T follicular helper cell (primary cell): Measurements from ENCODE around the gene OMP.
"Not testable (repeated sequence)": the region's sequence is repeated elsewhere in the genome, so short reads cannot be mapped to it uniquely, and the experiment has no call there.

Experiments
- DNase-seq: peaks from one replicate; pipeline ENCODE4 v3.0.0-alpha.2; 2020; ENCODE audit warnings: low read depth

Gene OMP

DNA sequence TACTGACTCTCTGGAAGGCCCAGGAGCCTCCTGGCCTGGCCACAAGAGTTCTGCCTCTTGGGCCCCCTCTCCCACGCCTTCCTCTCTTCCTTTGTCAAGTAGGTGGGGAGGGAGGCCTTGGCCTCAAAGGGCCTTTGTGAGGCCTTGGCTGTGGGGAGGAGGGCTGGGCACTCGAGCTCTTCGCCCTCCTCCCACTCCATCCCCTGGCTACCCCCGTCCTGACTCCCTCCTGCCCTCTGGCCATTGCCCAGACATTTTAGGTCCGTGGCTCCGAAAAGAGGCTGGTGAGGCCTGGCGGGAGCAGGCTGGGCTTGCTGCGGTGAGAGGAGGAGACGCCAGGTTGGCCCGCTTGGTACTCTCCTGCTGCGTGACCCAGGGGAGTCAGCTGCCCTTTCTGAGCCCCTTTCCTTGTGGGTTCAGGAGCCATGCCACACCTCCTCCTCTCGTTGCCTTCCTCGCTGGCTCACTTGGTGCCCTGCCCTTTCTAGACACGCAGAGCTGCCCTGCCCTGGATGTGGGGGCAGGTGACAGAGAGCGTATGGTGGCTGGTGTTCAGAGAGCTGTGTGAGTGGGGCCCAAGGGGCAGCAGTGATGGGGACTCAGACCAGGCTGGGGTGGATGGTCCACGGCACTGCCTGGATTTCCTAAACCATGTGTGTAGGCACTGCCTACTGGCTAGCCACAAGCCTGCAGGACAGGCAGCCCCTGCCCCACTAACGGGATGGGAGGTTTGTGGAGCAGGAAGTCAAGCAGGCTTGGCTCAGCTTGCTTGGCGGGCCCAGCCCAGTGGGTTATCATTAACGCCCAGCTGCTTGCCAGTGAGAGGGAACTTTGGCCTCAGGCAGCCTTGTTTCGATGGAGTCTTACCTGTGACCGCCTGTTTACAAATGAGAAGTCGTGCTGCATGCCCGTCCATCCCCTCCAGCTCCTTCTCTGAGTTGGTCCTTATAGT, 15.8 kb upstream of the OMP start:
- no peak for DNase-seq

DNA sequence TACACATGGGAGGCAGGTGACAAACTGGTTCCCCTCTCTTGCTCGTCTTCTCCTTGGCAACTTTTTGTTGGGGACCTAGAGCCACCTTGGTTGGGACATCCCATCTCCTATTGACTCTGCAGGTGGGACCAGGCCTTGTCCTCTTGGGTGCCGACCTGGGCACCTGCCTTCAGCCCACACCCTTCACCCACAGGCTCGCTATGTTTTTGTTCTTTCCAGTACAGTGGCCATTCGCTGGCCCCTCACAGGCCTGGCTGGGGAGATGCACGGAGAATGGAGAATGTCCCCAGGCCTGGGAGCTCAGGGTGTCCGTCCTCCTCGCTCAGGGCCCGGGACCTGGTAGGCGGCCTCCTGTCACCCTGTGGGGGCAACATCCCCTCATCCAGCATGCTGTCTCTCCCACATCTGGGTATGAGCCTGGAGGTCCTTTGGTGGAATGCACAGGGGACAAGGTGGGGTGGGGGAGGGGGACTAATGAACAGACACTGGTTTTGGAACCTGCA, 14.9 kb upstream of the OMP start:
- DNase-seq, result no peak

- DNase-seq, result no peak
Measured at GRCh38 chr11:77088236-77089003, 14.2 kb upstream of the OMP start.

DNA sequence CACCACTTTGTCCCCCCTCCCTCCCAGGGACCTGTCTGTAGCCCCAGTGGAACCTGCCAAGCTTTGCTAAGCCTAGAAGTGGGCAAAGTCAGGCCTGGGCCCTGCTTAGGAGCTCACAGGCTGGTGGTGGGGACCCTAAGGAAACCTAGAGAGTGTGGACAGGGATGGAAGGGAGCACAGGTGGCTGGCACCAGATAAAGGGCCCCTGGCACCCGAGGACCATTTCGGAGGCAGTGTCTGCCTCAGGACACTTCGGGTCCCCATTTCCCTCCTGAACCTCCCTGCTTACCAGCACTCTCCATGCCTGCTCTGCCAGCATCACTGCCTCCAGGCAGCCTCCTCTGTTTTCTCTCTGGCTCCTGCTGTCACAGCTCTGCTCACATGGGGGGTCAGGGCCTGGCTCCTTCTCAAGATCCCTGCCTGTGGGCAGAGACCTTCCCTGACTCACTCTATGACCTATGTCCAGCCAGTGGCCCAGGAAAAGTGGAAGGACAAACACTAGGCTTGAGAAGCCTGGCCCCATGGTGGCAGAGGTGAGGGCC, 13.6 kb upstream of the OMP start:
- no peak for DNase-seq

GRCh38 chr11:77090046-77090372, 12.6 kb upstream of the OMP start:
- DNase-seq, result no peak

DNA sequence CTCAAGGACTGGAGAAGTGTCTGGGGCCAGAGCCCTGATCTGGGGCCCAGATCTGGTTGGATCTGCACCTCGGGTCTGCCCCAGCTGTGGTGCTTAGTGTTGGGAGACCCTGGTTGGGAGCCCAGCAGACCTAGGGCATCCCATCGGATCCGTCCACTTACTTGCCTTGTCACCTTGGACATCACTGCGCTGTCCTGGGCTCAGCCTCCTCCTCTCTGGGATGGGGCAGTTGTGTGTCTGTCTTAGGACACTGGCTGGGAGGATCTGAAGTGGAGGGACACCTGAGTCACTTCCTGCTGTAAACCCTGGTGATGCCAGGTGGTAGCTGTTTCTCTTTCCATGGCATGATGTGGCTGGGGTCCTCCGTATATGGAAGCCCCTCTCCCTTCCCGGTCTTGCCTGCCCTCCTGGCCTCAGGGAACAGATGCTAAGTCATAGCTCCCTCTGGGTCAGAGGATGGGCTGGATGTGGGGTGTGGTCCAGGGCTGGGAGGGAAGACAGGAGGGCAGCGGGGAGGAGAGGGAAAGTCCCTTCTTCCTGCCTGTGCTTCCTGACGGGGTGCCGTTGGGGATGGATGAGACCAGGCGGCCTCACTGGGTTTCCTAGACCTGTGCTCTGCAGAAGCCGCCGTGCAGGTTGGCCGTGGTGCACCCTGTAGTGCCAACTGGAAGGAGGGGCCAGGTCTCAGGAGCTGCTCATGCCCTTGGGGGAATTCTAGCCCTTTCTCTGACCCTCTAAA, 12.1 kb upstream of the OMP start:
- no peak for DNase-seq

- DNase-seq, result peak; percentile 63
Measured at GRCh38 chr11:77091146-77091940, 11.3 kb upstream of the OMP start.

DNA sequence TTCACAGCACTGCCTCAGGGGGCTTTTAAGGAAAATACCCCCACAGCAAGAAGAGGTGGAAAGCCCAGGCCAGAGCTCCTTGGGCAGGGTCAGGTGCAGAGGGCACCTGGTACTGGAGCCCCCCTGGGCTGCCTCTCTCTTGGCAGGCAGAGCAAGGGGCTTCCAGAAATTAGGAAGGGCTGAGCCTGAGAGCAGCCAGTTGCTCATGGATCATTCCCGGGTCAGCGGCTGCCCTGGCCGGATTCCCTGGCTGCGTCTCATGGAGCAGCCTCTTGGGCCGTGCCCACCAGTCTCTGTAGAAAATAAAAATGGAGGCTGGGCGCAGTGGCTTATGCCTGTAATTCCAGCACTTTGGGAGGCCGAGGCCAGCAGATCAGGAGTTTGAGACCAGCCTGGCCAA, 10.3 kb upstream of the OMP start:
- DNase-seq, result no peak

GRCh38 chr11:77093056-77093891, 9.4 kb upstream of the OMP start:
- no peak for DNase-seq

- no peak for DNase-seq
Measured at GRCh38 chr11:77093987-77094840, 8.4 kb upstream of the OMP start.

- no peak for DNase-seq
Measured at GRCh38 chr11:77094841-77095365, 7.7 kb upstream of the OMP start.

- DNase-seq, result no peak
Measured at GRCh38 chr11:77095551-77096490, 6.8 kb upstream of the OMP start.

- no peak for DNase-seq
Measured at GRCh38 chr11:77096591-77097019, 6.0 kb upstream of the OMP start.

- DNase-seq, result not testable (repeated sequence)
Measured at GRCh38 chr11:77097180-77097579, 5.5 kb upstream of the OMP start.

- DNase-seq, result no peak
Measured at GRCh38 chr11:77100166-77101042, 2.2 kb upstream of the OMP start.

DNA sequence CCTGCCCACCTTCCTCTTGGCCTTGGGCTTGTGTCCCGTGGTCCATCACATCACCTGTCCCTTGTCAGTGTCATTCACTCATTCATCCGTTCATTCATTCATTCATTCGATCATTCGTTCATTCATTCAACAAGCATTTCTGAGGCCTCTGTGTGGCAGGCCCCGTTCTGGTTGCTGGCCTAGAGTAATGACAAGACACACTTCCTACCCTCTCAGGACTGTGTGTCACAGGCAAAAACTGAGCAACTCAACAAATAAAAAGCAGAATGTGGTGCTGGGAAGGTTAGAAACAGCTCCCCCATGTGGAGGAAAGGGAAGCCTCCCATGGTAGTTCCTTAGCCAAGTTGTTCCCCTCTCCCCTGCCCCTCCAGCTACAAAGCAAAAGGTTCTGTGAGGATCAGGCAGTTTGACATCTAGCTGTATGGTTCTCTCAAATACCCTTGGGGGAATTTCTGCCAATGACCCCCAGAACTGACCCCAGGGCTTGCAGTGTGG, 1.6 kb upstream of the OMP start:
- no peak for DNase-seq

DNA sequence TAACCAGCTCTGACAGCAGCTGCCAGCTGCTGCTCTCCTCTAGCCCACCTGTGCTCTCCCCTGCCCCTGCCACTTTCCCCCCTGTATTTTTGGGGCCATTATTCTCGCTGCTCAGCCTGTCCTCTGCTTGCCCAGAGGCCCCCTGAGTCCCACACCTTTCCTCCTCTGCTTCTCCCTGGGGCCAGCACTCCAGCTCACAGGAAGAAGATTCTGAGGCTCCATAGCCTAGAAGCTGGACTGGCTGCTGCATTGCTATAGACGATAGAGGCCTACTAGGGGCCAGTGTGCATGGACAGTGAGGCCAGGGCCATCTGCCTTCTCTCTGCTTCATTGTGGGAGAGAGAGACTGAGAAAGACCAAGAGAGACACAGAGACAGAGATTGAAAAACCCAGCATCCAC, 679 bp downstream of the OMP start:
- DNase-seq, result no peak
